CD1c-positive myeloid dendritic cell (primary cell): Measurements from ENCODE around the gene LRP1.

ENCODE experiments used
- DNase-seq: peaks from one replicate; pipeline ENCODE4 v3.0.0-alpha.2; 2016; ENCODE audit errors: extremely low spot score

Gene LRP1

DNA sequence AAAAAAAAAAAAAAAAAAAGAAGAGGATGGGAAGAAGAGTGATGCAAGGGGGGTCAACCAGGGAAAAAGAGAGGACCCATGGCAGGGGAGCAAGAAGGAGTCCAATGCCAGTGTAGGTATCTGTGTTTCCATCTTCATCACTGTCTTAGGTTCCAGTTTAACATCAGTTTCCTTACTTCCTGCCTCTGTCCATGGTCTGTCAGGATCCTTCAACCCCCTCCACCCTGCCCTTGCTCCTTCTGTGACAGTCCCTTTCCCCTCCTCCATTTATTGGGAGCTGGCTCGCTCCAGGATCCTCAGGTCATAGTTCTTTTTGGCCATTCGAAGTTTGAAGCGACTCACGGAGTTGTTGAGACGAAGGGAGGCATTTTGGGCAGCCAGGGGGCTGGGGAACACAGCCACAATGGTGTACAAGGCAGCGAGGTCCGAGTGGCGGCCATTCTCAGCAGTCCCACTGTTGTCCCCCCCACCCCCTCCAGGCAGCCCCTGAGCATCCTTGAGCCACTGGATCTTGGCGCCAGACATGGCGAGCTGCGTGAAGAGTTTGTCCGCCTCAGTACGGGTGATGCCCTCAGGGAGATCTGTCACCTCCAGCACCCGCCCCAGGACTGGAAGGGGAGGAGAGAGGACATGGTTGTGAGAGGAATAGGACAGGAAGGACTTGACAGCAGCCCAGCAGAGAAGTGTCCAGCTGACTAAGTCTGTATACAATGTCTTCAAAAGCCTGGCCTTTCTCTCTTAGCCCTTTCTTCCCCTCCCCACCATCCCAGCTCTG lies 126.4 kb downstream of the LRP1 start:
- no peak for DNase-seq

DNA sequence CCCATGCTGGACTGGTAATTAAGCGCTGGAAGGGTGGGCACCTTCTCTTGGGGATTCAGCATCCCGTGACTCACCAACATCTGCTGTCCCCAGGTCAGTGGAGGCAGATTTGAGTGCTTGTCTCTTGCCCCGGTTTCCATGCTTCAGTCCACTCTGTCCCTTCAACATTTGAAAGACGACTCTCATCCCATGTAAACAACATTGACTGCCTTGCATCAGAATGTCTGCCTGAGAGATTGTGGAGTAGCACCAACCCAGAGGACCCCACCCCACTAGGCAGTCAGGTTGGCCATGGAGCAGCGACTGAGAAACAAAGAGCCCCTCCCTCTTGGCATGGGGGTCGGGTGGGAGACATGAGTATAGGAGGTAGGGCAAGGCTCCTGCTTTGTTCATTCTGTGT lies 127.6 kb downstream of the LRP1 start:
- DNase-seq = no peak

DNA sequence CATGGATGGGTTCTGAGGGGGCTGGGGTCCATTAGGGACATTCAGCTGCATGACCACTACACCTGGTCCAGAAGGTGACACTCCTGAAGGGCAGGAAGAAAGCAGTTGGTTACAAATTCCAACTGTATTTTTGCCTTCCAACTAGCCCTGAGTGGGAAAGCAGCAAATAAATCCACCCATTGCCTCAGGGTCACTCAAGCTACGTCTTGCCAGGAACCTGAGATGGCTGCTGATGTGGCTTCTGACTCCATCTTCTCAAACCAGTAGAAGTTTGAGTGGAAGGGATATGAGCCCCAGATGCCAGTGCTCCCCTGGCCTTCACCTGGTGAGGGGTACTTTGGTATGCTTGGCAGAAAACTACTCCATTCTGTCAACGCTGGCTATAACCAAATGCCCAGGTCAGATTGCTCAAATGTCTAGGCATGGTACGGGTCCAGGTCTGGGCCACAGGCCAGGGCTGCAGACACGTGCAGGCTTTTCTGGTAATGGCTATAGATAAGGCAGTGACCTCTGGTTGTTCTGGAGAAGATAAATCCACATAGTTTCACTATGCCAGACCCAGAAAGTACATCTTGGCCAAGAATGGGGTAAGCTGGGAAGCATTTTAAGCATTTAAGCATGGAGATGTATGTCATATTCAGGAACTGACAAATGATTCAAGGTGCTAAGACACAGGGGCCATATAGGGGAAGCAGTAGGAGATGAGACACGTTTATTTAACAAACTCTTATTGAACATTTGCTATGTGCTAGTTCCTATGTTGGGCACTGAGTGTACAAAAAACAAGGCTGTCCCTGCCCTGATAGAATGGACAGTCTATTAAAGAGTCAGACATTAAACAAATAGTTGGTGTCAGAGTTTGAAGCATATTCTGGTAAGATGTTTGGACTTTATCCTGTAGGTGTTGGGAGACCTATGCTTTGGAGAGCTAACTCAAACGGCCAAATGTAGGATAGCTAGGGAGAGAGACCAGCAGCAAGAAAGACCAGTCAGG lies 131.0 kb downstream of the LRP1 start:
- DNase-seq = no peak

DNA sequence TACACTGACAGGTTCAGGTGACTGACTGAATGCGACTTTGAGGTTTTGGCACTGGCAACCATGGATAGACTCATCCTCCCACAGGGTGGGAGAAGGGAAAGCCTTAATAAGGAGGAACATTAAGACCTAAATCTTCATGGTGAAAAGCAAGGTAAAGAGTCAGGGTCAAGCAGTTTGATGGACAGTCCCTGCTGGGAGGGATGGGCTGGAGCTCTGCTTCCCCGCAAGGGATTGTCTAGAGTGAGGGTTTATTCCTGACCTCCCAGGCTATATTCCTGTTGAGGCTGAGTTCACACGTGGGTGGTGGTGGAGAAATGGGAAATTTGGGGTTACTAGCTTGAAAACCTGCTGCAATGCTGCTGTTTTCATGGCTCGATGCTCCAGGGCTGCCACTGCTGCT lies 132.1 kb downstream of the LRP1 start:
- DNase-seq = no peak

DNA sequence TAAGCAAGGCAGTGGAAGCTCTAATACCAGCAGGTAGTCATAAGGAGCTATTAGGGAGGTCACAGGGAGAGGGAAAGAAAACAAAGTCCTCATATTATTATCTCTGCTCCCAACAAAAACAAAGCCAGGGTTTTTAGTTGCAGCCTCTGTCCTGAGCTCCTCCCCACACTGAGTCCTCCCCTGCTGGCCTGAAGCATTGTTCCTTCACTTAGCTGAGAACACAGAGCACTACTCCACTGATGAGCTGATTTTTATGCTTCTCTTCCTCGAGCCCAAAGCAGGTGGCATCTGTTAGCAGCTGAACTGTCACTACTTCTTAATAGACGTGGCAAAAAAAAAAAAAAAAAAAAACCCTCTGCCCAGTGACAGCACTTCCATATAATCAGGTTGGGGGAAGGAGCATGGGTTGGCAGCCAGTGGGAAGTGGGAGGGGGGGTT lies 133.2 kb downstream of the LRP1 start:
- no peak for DNase-seq

DNA sequence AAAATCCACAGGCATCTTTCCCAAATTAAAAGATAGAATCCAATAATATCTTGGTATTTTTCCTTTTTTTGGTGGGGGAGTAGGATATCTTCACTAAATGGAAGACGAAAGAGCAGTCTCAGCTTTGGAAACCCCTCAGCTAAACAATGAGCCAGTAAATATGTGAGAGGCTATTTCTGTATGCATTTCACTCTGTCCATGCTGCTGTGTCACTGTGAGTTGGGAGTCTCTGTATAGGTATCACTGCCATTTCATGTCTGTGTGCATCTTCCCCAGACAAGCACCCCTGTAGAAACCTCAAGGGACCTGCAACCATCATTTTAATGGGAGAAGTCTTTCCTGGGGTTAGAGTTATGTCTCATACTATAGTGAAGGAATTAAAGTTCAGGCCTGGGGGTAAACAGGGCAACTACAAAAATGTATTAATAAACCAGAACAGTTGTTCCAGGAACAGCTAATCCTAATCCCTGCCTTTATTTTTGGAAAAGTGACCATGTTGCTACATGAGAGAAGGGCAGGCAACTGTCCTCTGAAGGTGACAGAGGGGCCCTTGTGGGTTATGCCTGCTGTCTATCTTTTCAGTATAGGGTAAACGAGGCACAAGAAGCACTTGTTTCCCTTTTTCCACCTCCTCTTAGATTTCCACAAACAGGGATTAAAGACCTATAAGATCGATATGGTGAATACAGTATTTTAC lies 134.0 kb downstream of the LRP1 start:
- no peak for DNase-seq
